Adrenal gland (tissue), 5 donors: ENCODE results near the gene SERPINE1.

Source experiments
- CTCF ChIP-seq, 6 experiments: fragments of 450-650 bp in 4 of 6; fragments of 200-600 bp in 2 of 6; sonication (generic) in 1 of 6; IDR thresholded peaks; 1 replicate in 5 of 6; 2 replicates in 1 of 6; pipeline versions ENCODE4 v1.5.1 to v1.8.0; 2016 to 2021; ENCODE audit warnings: antibody characterized with exemption in 6 of 6, mild to moderate bottlenecking in 2 of 6, moderate library complexity in 1 of 6
- POLR2A ChIP-seq, 2 donors: fragments of 450-650 bp; IDR thresholded peaks; one replicate each; pipeline ENCODE4 v1.6.1; 2017; ENCODE audit warnings: antibody characterized with exemption in 2 of 2, mild to moderate bottlenecking in 2 of 2, moderate library complexity in 1 of 2
- donor health status: DM: no; HTN: no; CAD: no.

GRCh38 chr7:101120315-101120714, 6.6 kb upstream of the SERPINE1 start:
- no peak for TF ChIP-seq POLR2A (IDR thresholded peaks at IDR 0.05)
- TF ChIP-seq CTCF (IDR thresholded peaks at IDR 0.05): no peak
